Mononuclear cell (primary cell): ENCODE results near the gene ZNF681. TPM values are rescaled to one million over a fixed set of nuclear protein-coding genes. Genes with fewer than 3 reads are reported as not detected.
"Not testable (repeated sequence)": the region's sequence is repeated elsewhere in the genome, so short reads cannot be mapped to it uniquely, and the experiment has no call there.

Experiments used
- H3K27me3 ChIP-seq: 2 replicates; pipeline ENCODE4 v1.6.0; 2011; ENCODE audit warnings: low read length, control low read depth; ENCODE audit not compliant: insufficient read depth
- H3K4me1 ChIP-seq: 2 replicates; pipeline ENCODE4 v1.5.1; 2011; ENCODE audit warnings: mild to moderate bottlenecking, low read length, control low read depth; ENCODE audit not compliant: insufficient read depth
- H3K4me3 ChIP-seq: 2 replicates; pipeline ENCODE4 v1.5.1; 2011; ENCODE audit warnings: mild to moderate bottlenecking, low read length, moderate library complexity
- H3K9me3 ChIP-seq: 2 replicates; pipeline ENCODE4 v1.5.1; 2011; ENCODE audit warnings: low read depth, mild to moderate bottlenecking, control low read depth, low read length
- total RNA-seq: library from RNA; depleted of rRNA; stranded (reverse); fragments of >200 nt; gene quantifications from one replicate; pipeline ENCODE4 v1.2.3, GENCODE V29; 2012

The ZNF681 gene
- total RNA-seq, 1 donor = 2.0 TPM

- Histone ChIP-seq H3K4me3 (peak overlapping the region; percentile 46), H3K27me3 (no peaks in the 10 kb centered on the region), H3K9me3 (no peaks in the 10 kb centered on the region), H3K4me1 (peaks cover 15% of the 10 kb centered on the region)
Observed at GRCh38 chr19:23762884-23763711, 4.4 kb upstream of the ZNF681 start.

GRCh38 chr19:23762548-23762883 is 3.8 kb upstream of the ZNF681 start:
- no peaks in the 10 kb centered on the region for H3K9me3 ChIP-seq
- H3K4me1 ChIP-seq = peaks cover 17% of the 10 kb centered on the region
- peak overlapping the region; percentile 46 for H3K4me3 ChIP-seq
- H3K27me3 ChIP-seq = no peaks in the 10 kb centered on the region

- peaks cover 17% of the 10 kb centered on the region for H3K4me1 ChIP-seq
- H3K9me3 ChIP-seq, H3K27me3 ChIP-seq, H3K4me3 ChIP-seq: not testable (repeated sequence)
Observed at GRCh38 chr19:23760326-23760725, 1.6 kb upstream of the ZNF681 start.

- H3K4me1 ChIP-seq, H3K4me3 ChIP-seq, H3K27me3 ChIP-seq: not testable (repeated sequence)
- peaks cover 83% of the 10 kb centered on the region for H3K9me3 ChIP-seq
Observed at GRCh38 chr19:23743633-23744232, 15.0 kb downstream of the ZNF681 start.

GRCh38 chr19:23730729-23731465 is 27.8 kb downstream of the ZNF681 start:
- H3K27me3 ChIP-seq, H3K4me1 ChIP-seq, H3K4me3 ChIP-seq: not testable (repeated sequence)
- peaks cover 13% of the 10 kb centered on the region for H3K9me3 ChIP-seq

GRCh38 chr19:23724161-23724560 is 34.5 kb downstream of the ZNF681 start:
- not testable (repeated sequence) for H3K9me3 ChIP-seq, H3K4me1 ChIP-seq, H3K4me3 ChIP-seq, H3K27me3 ChIP-seq

GRCh38 chr19:23718802-23719201 is 39.9 kb downstream of the ZNF681 start:
- Histone ChIP-seq H3K27me3 (no peaks in the 10 kb centered on the region), H3K4me3 (no peak overlapping the region), H3K4me1 (no peaks in the 10 kb centered on the region), H3K9me3 (no peaks in the 10 kb centered on the region)

GRCh38 chr19:23716792-23717191 is 41.9 kb downstream of the ZNF681 start:
- Histone ChIP-seq H3K4me3 (no peak overlapping the region), H3K9me3 (no peaks in the 10 kb centered on the region), H3K27me3 (no peaks in the 10 kb centered on the region), H3K4me1 (no peaks in the 10 kb centered on the region)

- no peak overlapping the region for H3K4me3 ChIP-seq
- H3K4me1 ChIP-seq = no peaks in the 10 kb centered on the region
- H3K27me3 ChIP-seq = no peaks in the 10 kb centered on the region
- H3K9me3 ChIP-seq = no peaks in the 10 kb centered on the region
Observed at GRCh38 chr19:23709347-23709746, 49.3 kb downstream of the ZNF681 start.

GRCh38 chr19:23706657-23707056 is 52.0 kb downstream of the ZNF681 start:
- H3K4me1 ChIP-seq = no peaks in the 10 kb centered on the region
- no peaks in the 10 kb centered on the region for H3K9me3 ChIP-seq
- no peaks in the 10 kb centered on the region for H3K27me3 ChIP-seq
- no peak overlapping the region for H3K4me3 ChIP-seq

GRCh38 chr19:23699521-23699860 is 59.2 kb downstream of the ZNF681 start:
- Histone ChIP-seq H3K4me3 (no peak overlapping the region), H3K4me1 (no peaks in the 10 kb centered on the region), H3K9me3 (no peaks in the 10 kb centered on the region), H3K27me3 (no peaks in the 10 kb centered on the region)

GRCh38 chr19:23698711-23699520 is 59.8 kb downstream of the ZNF681 start:
- no peaks in the 10 kb centered on the region for H3K27me3 ChIP-seq
- no peak overlapping the region for H3K4me3 ChIP-seq
- no peaks in the 10 kb centered on the region for H3K4me1 ChIP-seq
- H3K9me3 ChIP-seq = no peaks in the 10 kb centered on the region

GRCh38 chr19:23692937-23693336 is 65.8 kb downstream of the ZNF681 start:
- H3K9me3 ChIP-seq, H3K4me3 ChIP-seq, H3K4me1 ChIP-seq, H3K27me3 ChIP-seq: not testable (repeated sequence)
